Effector memory CD8-positive, alpha-beta T cell (primary cell): Measurements from ENCODE around the gene DUSP6.

Experiments
- ATAC-seq: fragments of 150-1000 bp; cut with Tn5 transposase; replicated peaks from 2 replicates; pipeline ENCODE4 v1.10.0; 2021; ENCODE audit warnings: mild to moderate bottlenecking, moderate library complexity
- DNase-seq, 3 experiments: peaks; one replicate each; pipeline ENCODE4 v3.0.0; 2021
- H3K27ac Mint-ChIP-seq, 2 donors: one replicate each; pipeline ENCODE4 v1.8.0; 2022; ENCODE audit warnings: mild to moderate bottlenecking in 2 of 2, mixed read lengths in 2 of 2, moderate library complexity in 2 of 2
- H3K27me3 Mint-ChIP-seq, 2 donors: one replicate each; pipeline ENCODE4 v1.8.0; 2022; ENCODE audit warnings: mixed read lengths in 2 of 2
- H3K36me3 Mint-ChIP-seq: one replicate; pipeline ENCODE4 v1.8.0; 2022; ENCODE audit warnings: mild to moderate bottlenecking, moderate library complexity, mixed read lengths; ENCODE audit not compliant: insufficient read depth
- H3K4me1 Mint-ChIP-seq, 2 donors: one replicate each; pipeline ENCODE4 v1.8.0; 2022; ENCODE audit warnings: low read depth in 2 of 2, mixed read lengths in 2 of 2
- H3K4me3 Mint-ChIP-seq, 2 donors: one replicate each; pipeline ENCODE4 v1.8.0; 2022; ENCODE audit warnings: mild to moderate bottlenecking in 2 of 2, mixed read lengths in 2 of 2, moderate library complexity in 2 of 2
- H3K9me3 Mint-ChIP-seq, 2 donors: one replicate each; pipeline ENCODE4 v1.8.0; 2022; ENCODE audit warnings: mixed read lengths in 2 of 2

The DUSP6 gene

DNA sequence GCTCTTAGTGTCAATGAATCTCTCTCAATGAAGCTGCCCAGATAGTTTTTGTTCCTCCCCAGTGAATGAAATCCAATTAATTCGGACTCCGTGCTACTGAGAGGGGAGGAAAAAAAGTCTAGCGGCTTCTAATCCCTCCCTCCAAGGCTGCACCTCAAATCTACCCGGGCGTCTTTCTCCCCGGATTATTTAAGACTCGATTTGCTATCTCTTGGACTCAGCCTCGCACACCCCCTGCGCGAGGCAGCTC is 134 bp downstream of the DUSP6 start:
- Mint-ChIP-seq H3K27me3 (no peaks in the 10 kb centered on the region), H3K36me3 (peaks cover 33% of the 10 kb centered on the region), H3K4me1 (peaks cover 35 to 47% of the 10 kb centered on the region in 2 donors), H3K9me3 (no peaks in the 10 kb centered on the region), H3K27ac (peak overlapping the region; percentile 86 to 89), H3K4me3 (peak overlapping the region; percentile 87 to 97)
- DNase-seq, result no peak
- no peak for ATAC-seq

GRCh38 chr12:89351489-89352241 is 636 bp downstream of the DUSP6 start:
- Mint-ChIP-seq H3K9me3 (no peaks in the 10 kb centered on the region), H3K27me3 (no peaks in the 10 kb centered on the region), H3K4me3 (peak overlapping the region; percentile 87 to 97), H3K27ac (peak overlapping the region; percentile 86 to 89), H3K36me3 (peaks cover 33% of the 10 kb centered on the region), H3K4me1 (peaks cover 38 to 52% of the 10 kb centered on the region in 2 donors)
- DNase-seq, result peak; percentile 28 to 31 (median 30)
- peak; percentile 31 for ATAC-seq

DNA sequence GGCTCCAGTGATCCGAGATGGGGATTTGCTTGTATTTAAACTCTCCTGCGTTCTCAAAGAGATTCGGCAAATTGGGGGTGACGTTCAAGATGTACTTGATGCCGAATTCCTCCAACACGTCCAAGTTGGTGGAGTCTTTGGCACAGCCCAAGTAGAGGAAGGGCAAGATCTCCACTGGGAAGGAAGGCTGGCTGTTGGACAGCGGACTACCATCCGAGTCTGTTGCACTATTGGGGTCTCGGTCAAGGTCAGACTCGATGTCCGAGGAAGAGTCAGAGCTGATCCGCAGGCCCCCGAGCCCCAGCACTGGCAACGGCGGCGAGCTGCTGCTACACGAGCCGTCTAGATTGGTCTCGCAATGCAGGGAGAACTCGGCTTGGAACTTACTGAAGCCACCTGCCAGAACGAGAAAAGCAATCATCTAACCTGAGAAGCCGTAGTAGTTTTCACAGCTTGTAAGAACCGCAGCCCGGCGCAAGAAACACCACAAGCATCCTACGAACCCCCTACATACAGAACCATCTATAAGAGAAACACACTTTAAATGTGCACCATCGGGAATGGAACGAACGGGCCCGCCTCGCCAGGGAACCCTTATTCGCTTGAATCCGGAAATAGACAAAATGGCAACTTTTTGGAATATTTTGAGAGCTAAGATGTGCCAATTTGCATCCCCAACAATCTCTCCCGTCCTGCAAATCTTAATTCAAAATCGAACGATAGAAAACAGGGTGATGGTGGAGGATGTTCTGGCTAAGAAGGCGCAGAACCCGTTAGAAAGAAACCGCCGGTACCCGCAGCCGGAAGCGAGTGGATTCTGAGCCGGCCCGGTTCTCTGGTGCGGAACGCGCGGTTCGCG is 1.4 kb downstream of the DUSP6 start:
- H3K4me3 Mint-ChIP-seq, result peak overlapping the region; percentile 87 to 97
- H3K27ac Mint-ChIP-seq, result peak overlapping the region; percentile 86 to 89
- peaks cover 45 to 58% of the 10 kb centered on the region in 2 donors for H3K4me1 Mint-ChIP-seq
- H3K36me3 Mint-ChIP-seq, result peaks cover 33% of the 10 kb centered on the region
- H3K9me3 Mint-ChIP-seq, result no peaks in the 10 kb centered on the region
- ATAC-seq, result no peak
- DNase-seq, result peak in 1 of 3 experiments; percentile 20
- H3K27me3 Mint-ChIP-seq, result no peaks in the 10 kb centered on the region

DNA sequence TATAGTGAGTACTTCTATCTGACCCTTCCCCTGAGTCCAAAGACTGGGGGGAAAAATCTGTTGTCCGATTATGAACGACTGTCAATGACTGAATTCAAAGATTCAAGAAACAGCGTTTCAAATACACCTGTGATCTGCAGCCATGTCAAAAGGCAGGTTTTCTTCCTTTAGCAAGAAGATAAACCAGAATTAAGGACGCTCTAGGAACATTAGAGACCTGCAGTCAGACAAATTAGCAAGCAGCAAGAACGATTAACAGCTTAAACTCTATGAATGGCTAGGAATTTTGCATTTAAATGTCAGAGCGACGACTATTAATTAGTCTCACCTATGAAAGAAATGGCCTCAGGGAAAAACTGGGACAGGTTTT is 2.1 kb downstream of the DUSP6 start:
- peaks cover 49 to 62% of the 10 kb centered on the region in 2 donors for H3K4me1 Mint-ChIP-seq
- H3K27ac Mint-ChIP-seq, result peak overlapping the region; percentile 86 to 89
- DNase-seq (no peak), ATAC-seq (no peak)
- H3K27me3 Mint-ChIP-seq, result no peaks in the 10 kb centered on the region
- H3K36me3 Mint-ChIP-seq, result peaks cover 32% of the 10 kb centered on the region
- H3K4me3 Mint-ChIP-seq, result peak overlapping the region; percentile 87 to 97
- H3K9me3 Mint-ChIP-seq, result no peaks in the 10 kb centered on the region

GRCh38 chr12:89349814-89350213 is 2.5 kb downstream of the DUSP6 start:
- peaks cover 49 to 64% of the 10 kb centered on the region in 2 donors for H3K4me1 Mint-ChIP-seq
- H3K9me3 Mint-ChIP-seq, result no peaks in the 10 kb centered on the region
- DNase-seq (no peak), ATAC-seq (no peak)
- H3K4me3 Mint-ChIP-seq, result peak overlapping the region; percentile 87 to 97
- H3K27me3 Mint-ChIP-seq, result no peaks in the 10 kb centered on the region
- no peak overlapping the region for H3K27ac Mint-ChIP-seq
- H3K36me3 Mint-ChIP-seq, result peaks cover 28% of the 10 kb centered on the region

DNA sequence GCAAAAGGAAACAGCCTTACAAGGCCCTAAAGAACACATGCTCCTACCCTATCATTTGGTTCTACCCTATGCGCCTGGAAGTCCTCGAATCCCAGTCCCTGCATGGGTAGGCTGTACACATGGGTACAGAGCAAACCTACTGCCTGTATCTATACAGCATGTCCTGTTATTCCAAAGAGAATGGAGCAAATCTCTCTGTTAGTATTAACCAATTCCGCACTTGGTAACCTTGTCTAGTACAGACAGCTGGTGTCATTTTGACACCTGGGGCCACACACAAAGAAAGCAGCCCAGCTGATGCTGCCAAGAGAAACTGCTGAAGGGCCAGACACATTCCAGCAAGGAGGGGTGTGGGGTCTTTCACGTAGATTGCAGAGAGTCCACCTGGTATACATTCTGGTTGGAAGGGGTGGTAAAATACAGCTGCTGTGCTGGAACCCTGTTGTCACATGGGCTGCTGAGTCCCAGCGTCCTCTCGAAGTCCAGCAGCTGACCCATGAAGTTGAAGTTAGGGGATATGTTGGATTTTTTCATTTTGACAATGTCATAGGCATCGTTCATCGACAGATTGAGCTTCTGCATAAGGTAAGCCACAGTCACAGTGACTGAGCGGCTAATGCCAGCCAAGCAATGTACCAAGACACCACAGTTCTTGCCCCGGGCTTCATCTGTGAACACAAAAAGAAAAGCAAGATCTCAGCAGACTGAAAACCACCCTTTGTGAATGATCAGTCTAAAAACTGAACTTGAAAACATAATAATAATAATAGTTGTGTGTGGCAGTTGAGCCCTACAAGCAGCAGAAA is 3.2 kb downstream of the DUSP6 start:
- Mint-ChIP-seq H3K4me3 (peak overlapping the region in 1 of 2 donors; percentile 97), H3K27me3 (no peaks in the 10 kb centered on the region), H3K36me3 (peaks cover 23% of the 10 kb centered on the region), H3K9me3 (no peaks in the 10 kb centered on the region), H3K4me1 (peaks cover 48 to 62% of the 10 kb centered on the region in 2 donors), H3K27ac (no peak overlapping the region)
- ATAC-seq, result no peak
- DNase-seq, result no peak

DNA sequence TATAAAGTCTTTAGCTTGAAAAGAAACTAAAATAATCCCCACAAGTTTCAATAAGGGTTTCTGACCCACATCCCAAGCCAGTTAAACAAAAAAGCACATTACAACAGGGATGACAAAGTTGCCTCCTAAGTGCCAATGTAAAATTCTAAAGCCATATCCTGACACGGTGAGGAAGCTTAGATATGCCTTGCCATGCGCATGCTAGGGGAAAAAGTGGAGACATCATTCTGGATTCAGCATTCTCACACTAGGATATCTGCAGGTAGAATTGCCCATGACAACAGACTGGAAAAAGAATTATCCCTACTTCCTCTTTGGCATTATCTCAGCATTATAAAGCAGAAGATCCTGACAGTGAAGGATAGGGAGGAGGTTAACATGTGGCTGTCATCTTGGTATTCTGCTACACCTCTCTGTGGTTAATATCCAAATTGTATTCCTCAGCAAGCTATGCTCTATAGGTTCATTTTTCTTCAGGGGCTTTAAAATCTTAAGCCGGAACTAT is 4.9 kb downstream of the DUSP6 start:
- ATAC-seq (no peak), DNase-seq (no peak)
- peaks cover 16% of the 10 kb centered on the region for H3K36me3 Mint-ChIP-seq
- H3K27ac Mint-ChIP-seq, result no peak overlapping the region
- peaks cover 44 to 58% of the 10 kb centered on the region in 2 donors for H3K4me1 Mint-ChIP-seq
- peak overlapping the region; percentile 78 to 89 for H3K4me3 Mint-ChIP-seq
- no peaks in the 10 kb centered on the region for H3K27me3 Mint-ChIP-seq
- H3K9me3 Mint-ChIP-seq, result no peaks in the 10 kb centered on the region

- Mint-ChIP-seq H3K4me1 (peaks cover 39 to 55% of the 10 kb centered on the region in 2 donors), H3K36me3 (peaks cover 10% of the 10 kb centered on the region), H3K27me3 (no peaks in the 10 kb centered on the region), H3K9me3 (no peaks in the 10 kb centered on the region), H3K4me3 (peak overlapping the region; percentile 78 to 89), H3K27ac (peak overlapping the region; percentile 36 to 42)
- ATAC-seq (no peak), DNase-seq (no peak)
Observed at GRCh38 chr12:89346741-89347324, 5.5 kb downstream of the DUSP6 start.

GRCh38 chr12:89345830-89346740 is 6.2 kb downstream of the DUSP6 start:
- Mint-ChIP-seq H3K36me3 (peaks cover 6% of the 10 kb centered on the region), H3K27ac (peak overlapping the region; percentile 36 to 55), H3K9me3 (no peaks in the 10 kb centered on the region), H3K4me1 (peaks cover 35 to 55% of the 10 kb centered on the region in 2 donors), H3K4me3 (peak overlapping the region; percentile 78 to 89), H3K27me3 (no peaks in the 10 kb centered on the region)
- DNase-seq (peak; percentile 49 to 51 (median 51)), ATAC-seq (peak; percentile 89)

DNA sequence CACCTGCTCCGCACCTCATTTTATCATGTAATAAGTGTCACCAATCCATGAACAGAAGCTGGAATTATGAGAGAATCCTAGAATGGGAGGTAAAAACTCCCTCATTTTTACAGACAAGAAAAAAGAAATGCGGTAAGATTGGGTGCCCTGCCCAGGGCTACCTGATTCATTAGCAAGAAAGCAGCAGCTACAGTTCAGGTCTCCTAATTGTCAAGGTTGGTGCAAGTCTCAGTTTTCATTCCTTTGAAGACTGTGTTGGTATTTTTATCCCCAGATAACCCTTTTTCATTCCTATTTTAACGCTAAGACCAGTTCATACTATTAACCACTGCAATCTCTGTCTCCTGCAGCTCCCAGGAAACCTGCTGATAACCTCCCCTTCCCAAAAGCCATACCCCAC is 6.9 kb downstream of the DUSP6 start:
- DNase-seq (no peak), ATAC-seq (no peak)
- Mint-ChIP-seq H3K4me1 (peaks cover 29 to 48% of the 10 kb centered on the region in 2 donors), H3K4me3 (peak overlapping the region; percentile 78 to 89), H3K27ac (peak overlapping the region; percentile 0 to 55), H3K27me3 (no peaks in the 10 kb centered on the region), H3K9me3 (no peaks in the 10 kb centered on the region), H3K36me3 (no peaks in the 10 kb centered on the region)

- Mint-ChIP-seq H3K36me3 (no peaks in the 10 kb centered on the region), H3K4me1 (peaks cover 26 to 44% of the 10 kb centered on the region in 2 donors), H3K27me3 (no peaks in the 10 kb centered on the region), H3K27ac (no peak overlapping the region), H3K4me3 (peak overlapping the region in 1 of 2 donors; percentile 33), H3K9me3 (no peaks in the 10 kb centered on the region)
- ATAC-seq (no peak), DNase-seq (no peak)
Observed at GRCh38 chr12:89344862-89345202, 7.5 kb downstream of the DUSP6 start.
